Natural killer cell (primary cell): ENCODE data around the gene NUDCD3. TPM values are rescaled to one million over a fixed set of nuclear protein-coding genes. Genes with fewer than 3 reads are reported as not detected.

Experiments used
- ATAC-seq, 3 donors: fragments of 150-1000 bp in 2 of 3; fragments of 200-7000 bp in 1 of 3; cut with Tn5 transposase; 1 replicate in 1 of 3; 2 replicates in 2 of 3; pipeline ENCODE4 v1.10.0; 2021; ENCODE audit warnings: mild to moderate bottlenecking in 2 of 3, moderate library complexity in 2 of 3
- DNase-seq, 2 donors: peaks; one replicate each; pipeline versions ENCODE4 v3.0.0 to v3.0.0-alpha.2; 2013 to 2021; ENCODE audit warnings: mixed read lengths in 1 of 2
- H3K27ac ChIP-seq: one replicate; pipeline ENCODE4 v1.5.1; 2013; ENCODE audit warnings: mild to moderate bottlenecking, low read length
- H3K27me3 ChIP-seq: one replicate; pipeline ENCODE4 v1.6.1; 2013; ENCODE audit warnings: low read length; ENCODE audit not compliant: control insufficient read depth, insufficient read depth
- H3K36me3 ChIP-seq: one replicate; pipeline ENCODE4 v1.6.1; 2013; ENCODE audit warnings: low read length; ENCODE audit not compliant: control insufficient read depth, insufficient read depth
- H3K4me1 ChIP-seq: one replicate; pipeline ENCODE4 v1.6.1; 2013; ENCODE audit warnings: low read length; ENCODE audit not compliant: control insufficient read depth, insufficient read depth
- H3K4me3 ChIP-seq: one replicate; pipeline ENCODE4 v1.5.1; 2013; ENCODE audit warnings: low read length
- H3K9me3 ChIP-seq: one replicate; pipeline ENCODE4 v1.6.1; 2013; ENCODE audit warnings: low read length; ENCODE audit not compliant: control insufficient read depth, insufficient read depth
- H3K27ac Mint-ChIP-seq, 2 donors: one replicate each; pipeline ENCODE4 v1.8.0; 2022; ENCODE audit warnings: mild to moderate bottlenecking in 2 of 2, mixed read lengths in 2 of 2, moderate library complexity in 1 of 2
- H3K27me3 Mint-ChIP-seq, 2 donors: one replicate each; pipeline ENCODE4 v1.8.0; 2022; ENCODE audit warnings: low read depth in 2 of 2, mixed read lengths in 2 of 2
- H3K36me3 Mint-ChIP-seq: one replicate; pipeline ENCODE4 v1.8.0; 2022; ENCODE audit warnings: mixed read lengths
- H3K4me1 Mint-ChIP-seq, 2 donors: one replicate each; pipeline ENCODE4 v1.8.0; 2022; ENCODE audit warnings: mixed read lengths in 2 of 2
- H3K4me3 Mint-ChIP-seq: one replicate; pipeline ENCODE4 v1.8.0; 2022; ENCODE audit warnings: mild to moderate bottlenecking, moderate library complexity, mixed read lengths
- H3K9me3 Mint-ChIP-seq, 2 donors: one replicate each; pipeline ENCODE4 v1.8.0; 2022; ENCODE audit warnings: mixed read lengths in 2 of 2
- CTCF ChIP-seq: fragments of 200-600 bp; IDR thresholded peaks from one replicate; pipeline ENCODE4 v1.8.0; 2022; ENCODE audit warnings: antibody characterized with exemption
- WGBS: methylation state at CpG from one replicate; pipeline ENCODE4 v1.1.7; 2013; ENCODE audit warnings: missing lambda C conversion rate; ENCODE audit not compliant: insufficient coverage; 5-methylcytosine and 5-hydroxymethylcytosine counted together
- intact Hi-C: fragments of 100-400 bp; cut with micrococcal nuclease; formaldehyde crosslinking; loops from one replicate; pipeline ENCODE4 v1.14.2; 2022
- total RNA-seq, 4 donors: library from RNA; stranded (reverse); fragments of 120-200 nt in 1 of 4; gene quantifications; one replicate each; pipeline versions ENCODE4 v1.2.3 to v1.2.4, GENCODE V29; 2013 to 2022

Gene NUDCD3
- total RNA-seq, 3 donors from 2014 or later (not counting 1 experiment from before 2014, with no cell fraction given), result 50.1 to 79.9 (median 68.7) TPM

- H3K27me3 Mint-ChIP-seq, result no peaks in the 10 kb centered on the region
- Histone ChIP-seq H3K27ac (no peak overlapping the region), H3K36me3 (peaks cover 21% of the 10 kb centered on the region), H3K4me1 (peaks cover 17% of the 10 kb centered on the region), H3K27me3 (no peaks in the 10 kb centered on the region), H3K4me3 (no peak overlapping the region), H3K9me3 (no peaks in the 10 kb centered on the region)
- ATAC-seq, result no peak
- no peak for DNase-seq
- no peaks in the 10 kb centered on the region for H3K9me3 Mint-ChIP-seq
- 91% methylated on average over 3 of the region's 4 CpGs for WGBS
- H3K36me3 Mint-ChIP-seq, result peaks cover 26% of the 10 kb centered on the region
- no peak overlapping the region for H3K27ac Mint-ChIP-seq
- intact Hi-C loops, result loop anchor here (10.0 kb wide), 1 partner anchor 445 kb away; no protein-coding TSS in a partner anchor
- H3K4me1 Mint-ChIP-seq, result peaks cover 52 to 66% of the 10 kb centered on the region in 2 donors
- TF ChIP-seq CTCF, result no peak
- no peak overlapping the region for H3K4me3 Mint-ChIP-seq
These were observed 20.9 kb downstream of the NUDCD3 start for GRCh38 chr7:44469461-44470134.

- intact Hi-C loops, result no loop called here
- no peak for DNase-seq
- Mint-ChIP-seq H3K36me3 (peaks cover 15% of the 10 kb centered on the region), H3K27ac (peak overlapping the region; percentile 27 to 32), H3K9me3 (no peaks in the 10 kb centered on the region), H3K27me3 (no peaks in the 10 kb centered on the region), H3K4me3 (peak overlapping the region; percentile 18), H3K4me1 (peaks cover 53 to 61% of the 10 kb centered on the region in 2 donors)
- TF ChIP-seq CTCF, result no peak
- Histone ChIP-seq H3K27me3 (no peaks in the 10 kb centered on the region), H3K36me3 (peaks cover 17% of the 10 kb centered on the region), H3K27ac (no peak overlapping the region), H3K4me1 (peaks cover 17% of the 10 kb centered on the region), H3K9me3 (no peaks in the 10 kb centered on the region), H3K4me3 (no peak overlapping the region)
- WGBS, result 93% methylated on average over 3 of the region's 4 CpGs
- no peak for ATAC-seq
These were observed 23.3 kb downstream of the NUDCD3 start for GRCh38 chr7:44467217-44467548.

GRCh38 chr7:44466300-44467216 is 23.9 kb downstream of the NUDCD3 start:
- intact Hi-C loops, result no loop called here
- H3K27ac ChIP-seq, result no peak overlapping the region
- Mint-ChIP-seq H3K4me1 (peaks cover 52 to 62% of the 10 kb centered on the region in 2 donors), H3K9me3 (no peaks in the 10 kb centered on the region), H3K27me3 (no peaks in the 10 kb centered on the region), H3K27ac (peak overlapping the region; percentile 27 to 32), H3K36me3 (peaks cover 15% of the 10 kb centered on the region), H3K4me3 (peak overlapping the region; percentile 18)
- H3K4me1 ChIP-seq, result peaks cover 22% of the 10 kb centered on the region
- TF ChIP-seq CTCF, result no peak
- H3K9me3 ChIP-seq, result no peaks in the 10 kb centered on the region
- H3K27me3 ChIP-seq, result no peaks in the 10 kb centered on the region
- 55% methylated on average over 3 of the region's 4 CpGs for WGBS
- H3K36me3 ChIP-seq, result peaks cover 17% of the 10 kb centered on the region
- no peak overlapping the region for H3K4me3 ChIP-seq
- no peak for DNase-seq
- ATAC-seq, result peak; percentile 46 to 83 (median 64)
